Activated naive CD4-positive, alpha-beta T cell treated with anti-CD3 and anti-CD28 coated beads, Interleukin-2, amount 50 U/mL, for 16 hours (primary cell): ENCODE data around the gene MYD88.
"Not testable (repeated sequence)": the region's sequence is repeated elsewhere in the genome, so short reads cannot be mapped to it uniquely, and the experiment has no call there.

Experiments
- DNase-seq: peaks from one replicate; pipeline ENCODE4 v3.0.0-alpha.2; 2020

The MYD88 gene

DNA sequence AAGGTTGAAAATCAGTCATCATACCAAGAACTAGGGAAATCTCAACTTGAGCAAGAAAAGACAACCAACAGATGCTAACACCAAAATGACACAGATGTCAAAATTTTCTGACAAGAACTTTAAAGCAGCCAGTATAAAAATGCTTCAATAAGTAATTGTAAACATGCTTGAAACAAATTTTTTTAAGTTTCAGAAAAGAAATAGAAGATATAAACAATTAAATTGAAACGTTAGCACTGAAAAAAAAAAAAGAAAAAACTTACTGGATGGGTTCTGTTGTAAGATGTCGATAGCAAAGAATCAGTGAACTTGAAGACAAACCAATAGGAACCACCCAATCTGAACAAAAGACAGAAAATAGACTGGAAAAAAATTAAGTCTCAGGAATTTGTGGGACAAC is 8.0 kb downstream of the MYD88 start:
- DNase-seq = no peak

DNA sequence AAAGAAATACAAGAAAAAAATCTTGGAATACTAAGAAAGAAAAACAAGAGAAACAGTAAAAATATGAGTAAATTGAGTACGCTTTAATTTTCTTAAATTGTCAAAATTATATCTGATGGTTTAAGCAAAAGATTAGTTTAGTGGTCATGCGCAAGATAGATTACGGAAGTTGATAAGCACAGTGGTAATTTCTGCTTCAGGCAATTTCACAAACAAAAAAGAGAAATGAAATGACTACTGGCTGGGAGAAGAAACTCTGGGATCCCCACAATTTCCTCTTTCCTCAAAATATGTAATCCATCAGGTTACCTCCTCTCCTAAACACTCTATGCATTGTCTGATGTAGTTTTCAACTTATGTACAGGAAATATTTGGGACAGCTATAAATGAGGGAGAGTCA is 9.0 kb downstream of the MYD88 start:
- no peak for DNase-seq

DNA sequence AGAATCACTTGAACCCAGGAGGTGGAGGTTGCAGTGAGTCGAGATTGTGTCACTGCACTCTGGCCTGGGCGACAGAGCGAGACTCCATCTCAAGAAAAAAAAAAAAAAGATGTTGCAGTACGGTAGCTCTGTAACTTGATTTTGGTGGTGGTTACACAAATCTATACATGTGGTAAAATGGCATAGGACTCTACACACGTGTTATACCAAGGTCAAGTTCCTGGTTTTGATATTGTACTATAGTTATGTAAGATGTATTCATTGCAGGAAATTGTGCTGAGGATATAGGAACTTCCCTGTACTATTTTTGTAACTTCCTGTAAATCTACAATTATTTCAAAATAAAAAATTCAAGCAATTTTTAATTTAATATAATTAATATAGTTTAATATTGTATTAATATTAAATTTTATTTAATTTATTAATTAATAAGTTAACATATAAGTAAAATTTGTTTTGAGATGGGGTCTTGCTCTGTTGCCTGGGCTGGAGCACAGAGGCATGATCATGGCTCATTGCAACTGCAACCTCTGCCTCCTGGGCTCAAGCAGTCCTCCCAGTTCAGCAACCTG is 9.9 kb downstream of the MYD88 start:
- DNase-seq = no peak

DNA sequence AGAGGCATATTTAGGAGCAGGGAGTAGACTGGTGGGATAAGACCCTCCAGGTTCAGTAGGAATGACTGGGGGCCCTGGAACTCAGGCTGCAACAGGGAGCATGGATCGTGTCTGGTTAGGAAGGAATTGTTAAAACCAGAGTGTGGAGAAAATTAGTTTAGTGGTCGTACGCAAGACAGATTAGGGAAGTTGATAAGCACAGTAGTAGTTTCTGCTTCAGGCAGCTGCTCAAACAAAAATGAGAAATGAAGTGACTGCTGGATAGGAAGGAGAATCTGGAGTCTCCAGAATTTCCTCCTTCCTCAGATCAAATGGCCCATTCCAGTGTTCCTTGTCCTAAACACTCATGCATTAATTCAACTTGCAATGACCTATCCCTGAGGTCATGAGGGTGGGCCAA is 11.2 kb downstream of the MYD88 start:
- no peak for DNase-seq

DNA sequence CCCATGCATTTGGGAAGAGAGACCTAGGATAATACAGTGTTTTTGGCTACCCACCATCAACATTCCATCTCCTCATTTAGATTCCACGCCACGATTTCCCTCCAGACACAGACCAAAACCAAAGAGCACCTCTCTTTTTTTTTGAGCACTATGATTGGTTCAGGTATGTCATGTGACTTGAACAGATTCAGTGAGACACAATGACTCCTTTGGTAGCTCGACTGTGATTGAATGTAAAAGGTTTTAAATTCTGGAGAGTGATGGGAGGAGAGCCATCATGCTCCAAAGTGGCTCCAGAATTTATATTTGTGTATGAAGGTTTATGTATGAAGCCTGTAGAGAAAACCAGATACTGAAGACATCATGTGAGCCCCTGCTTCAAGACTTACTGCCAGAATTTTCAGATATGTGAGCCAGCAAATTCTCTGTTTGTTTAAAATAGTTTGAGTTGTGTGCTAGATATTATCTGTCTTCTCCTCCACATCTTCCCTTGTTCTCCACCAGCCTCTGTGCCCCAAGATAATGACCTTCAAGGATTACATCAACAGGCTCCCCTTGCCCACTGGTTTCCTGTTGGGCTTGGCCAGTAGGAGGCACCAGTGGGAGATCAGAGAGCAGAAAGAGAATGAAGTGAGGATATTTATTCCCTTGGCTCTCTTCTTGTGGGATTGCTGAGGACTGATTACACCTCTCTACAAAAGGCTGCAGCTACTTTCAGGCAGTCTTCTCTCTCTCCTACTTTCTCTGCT is 12.5 kb downstream of the MYD88 start:
- DNase-seq = no peak

DNA sequence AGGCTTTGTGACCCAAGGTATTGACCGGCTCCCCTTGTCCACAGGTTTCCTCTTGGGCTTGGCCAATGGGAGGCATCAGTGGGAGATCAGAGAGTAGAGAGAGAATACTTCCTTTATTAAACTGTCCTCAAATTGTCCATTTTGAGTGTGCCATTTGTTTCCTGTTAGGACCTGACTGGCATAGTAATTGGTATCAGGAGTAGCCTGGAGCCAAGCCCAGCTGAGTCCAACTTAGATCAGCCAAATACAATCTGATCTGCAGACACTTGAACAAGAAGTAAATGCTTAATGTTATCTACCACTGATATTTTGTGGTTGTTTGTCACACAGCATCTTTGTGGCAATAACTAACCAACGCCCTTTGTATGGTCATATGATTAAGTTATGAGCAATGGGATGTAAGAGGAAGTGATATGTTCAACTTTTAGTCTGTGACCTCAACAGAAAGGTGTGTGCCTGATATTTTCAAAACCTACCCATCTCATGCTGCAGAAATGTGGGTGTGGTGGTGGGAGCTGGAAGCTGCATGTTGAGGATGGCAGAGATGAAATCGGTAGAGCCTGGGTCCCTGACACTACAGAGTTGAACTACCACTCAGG is 13.3 kb downstream of the MYD88 start:
- no peak for DNase-seq

DNA sequence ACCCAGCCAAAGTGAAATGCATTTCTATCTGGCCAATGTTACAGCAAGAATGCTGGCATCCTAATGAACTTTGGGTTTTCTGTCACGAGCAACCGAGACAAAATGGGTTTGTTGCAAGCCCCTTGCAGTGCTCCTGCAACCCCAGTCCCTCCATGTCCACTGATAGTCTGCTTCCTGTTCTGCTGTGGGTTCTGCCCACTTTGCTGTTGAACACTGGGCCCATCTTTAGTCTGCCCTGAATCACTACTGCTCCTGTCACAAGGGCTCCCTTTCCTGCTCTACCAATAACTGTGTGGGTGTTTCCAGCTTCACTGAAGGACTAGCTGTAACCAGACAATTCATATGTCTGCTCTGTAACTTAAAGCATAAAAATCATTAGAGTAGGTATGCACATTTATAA is 14.1 kb downstream of the MYD88 start:
- no peak for DNase-seq

DNA sequence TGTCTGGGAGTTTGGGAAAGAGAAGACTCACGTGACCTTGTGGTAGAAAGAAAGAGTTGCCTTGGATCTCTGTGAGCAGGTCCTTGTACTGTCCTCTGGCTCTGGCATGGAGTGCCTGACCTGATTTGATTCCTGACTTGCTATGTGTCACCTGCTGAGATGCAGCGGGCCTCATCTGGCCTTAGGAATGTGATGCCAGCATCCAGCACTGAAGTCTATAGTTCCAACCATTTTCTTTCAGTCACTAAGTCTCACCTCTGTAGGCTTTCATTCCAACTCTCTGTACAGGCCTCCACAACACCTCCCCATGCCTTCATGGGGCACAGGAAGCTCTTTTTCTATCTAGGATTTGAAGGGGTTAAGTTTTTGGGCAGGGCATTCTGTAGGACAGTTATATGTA is 14.8 kb downstream of the MYD88 start:
- DNase-seq = no peak

DNA sequence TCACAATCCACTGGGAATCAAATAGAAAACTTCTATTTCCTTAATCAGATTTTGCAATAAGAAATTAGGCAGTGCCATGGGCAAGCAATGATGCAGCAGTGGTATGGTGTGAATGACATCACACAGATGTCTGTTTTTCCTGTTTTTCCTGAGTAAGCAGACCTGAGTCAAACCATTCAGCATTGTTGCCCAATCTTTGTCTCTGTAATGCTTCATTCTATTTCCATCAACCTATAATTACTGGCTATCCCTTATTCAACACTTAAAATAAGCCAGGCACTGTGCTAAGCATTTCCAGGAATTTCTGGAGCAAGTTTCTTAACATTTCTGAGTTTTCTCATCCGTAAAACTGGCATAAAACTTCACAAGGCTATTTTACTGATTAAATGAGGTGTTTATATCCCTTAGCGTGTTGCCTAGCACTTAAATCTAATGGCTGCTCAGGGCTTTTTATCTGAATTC is 15.6 kb downstream of the MYD88 start:
- no peak for DNase-seq

DNA sequence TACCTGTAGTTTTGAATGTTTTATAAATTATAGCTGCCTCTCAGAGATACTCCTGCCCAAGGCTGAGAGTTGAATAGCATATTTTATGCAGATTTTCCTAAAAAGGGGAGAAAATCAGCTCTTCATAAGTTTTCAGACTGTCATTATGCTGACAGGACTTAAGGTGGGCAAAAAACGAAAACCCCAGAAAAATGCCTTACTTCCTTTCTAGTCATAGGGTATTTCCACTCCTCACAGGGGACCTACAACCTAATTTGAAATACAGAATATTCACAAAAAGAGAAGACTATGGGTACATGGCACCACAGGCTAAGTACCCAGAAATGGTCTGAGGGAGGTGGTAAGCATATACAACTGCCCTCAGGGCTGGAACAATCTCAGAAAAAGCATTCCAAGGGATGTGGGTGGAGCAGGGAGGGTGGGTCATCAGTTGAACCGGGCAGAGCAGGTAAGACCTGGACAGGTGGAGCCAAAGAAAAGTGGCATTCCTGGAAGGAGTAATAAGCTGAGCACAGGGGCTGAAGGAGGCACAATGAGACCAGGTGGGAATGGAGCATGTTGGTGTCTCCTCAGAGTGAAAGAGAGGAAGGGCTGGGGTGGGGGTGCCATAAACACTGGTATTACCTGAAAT is 16.3 kb downstream of the MYD88 start:
- DNase-seq = no peak

DNA sequence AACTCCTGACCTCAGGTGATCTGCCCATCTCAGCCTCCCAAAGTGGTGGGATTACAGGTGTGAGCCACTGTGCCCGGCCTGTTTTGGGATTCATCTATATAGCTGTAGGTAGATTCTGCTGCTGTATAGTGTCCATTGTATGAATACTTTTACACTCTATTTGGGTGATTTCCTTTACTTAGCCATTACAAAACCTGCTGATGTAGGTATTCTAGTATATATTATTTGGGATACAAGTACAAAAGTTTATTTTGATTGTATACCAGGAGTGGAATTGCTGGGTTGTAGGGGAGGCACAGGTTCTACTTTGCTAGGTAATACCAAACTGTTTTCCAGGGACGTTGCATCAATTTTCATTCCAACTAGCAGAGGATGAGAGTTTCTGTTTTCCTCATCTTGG is 17.4 kb downstream of the MYD88 start:
- DNase-seq = no peak

DNA sequence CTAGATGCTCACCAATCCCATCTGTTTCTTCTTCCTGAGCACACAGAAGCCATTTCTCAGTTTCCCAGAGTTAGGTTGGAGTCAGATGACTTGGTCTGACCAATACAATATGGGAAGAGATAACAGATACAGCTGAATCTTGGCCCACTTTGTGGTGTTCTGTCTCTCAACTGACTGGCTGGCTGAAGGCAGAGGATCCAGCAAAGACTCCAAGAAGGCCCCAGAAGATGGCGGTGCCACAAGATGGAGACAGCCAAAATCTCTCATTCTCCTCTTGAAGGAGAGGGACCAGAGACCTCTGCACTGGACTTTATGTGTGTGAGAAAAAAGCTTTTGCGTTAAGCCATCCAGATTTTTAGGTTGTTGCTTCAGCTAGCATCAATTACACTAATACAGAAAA is 18.7 kb downstream of the MYD88 start:
- DNase-seq = no peak

DNA sequence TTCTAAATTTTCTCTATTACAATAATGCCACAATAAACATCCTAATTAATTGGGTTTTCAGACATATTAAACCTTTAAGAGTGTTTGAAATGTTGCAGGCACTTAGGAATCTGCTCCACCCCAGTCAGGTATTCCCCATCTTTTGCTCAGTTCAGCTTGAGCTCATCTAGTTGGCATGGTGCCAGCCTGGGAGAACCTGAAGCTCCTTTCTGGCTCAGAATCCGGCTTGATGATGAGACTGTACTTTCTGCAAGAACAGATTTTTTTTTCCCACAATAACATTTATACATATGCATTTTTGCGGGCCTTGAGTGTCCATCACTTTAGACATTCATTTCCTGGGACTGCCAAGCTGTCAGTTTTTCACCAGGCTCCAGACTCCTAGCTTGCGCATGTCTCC is 19.1 kb downstream of the MYD88 start:
- DNase-seq = no peak

DNA sequence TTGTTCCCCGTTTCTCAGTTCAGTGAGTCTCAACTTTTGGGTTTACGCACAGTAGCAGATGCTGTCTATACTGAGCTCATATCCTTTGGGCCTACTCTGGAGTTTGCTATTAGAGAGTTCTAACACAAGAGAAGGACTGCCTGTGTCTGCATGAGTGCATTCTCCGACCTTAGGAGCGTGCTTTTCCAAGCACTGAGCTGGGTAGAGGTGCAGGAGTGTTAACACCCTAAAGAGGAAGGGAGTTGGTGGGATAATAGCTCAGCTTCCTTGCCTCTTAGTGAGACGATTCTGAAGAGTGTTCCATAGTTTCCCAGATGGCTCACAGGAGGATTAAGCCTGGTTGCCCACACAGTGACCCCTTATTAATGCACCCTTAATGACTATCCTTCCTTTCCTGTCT is 20.0 kb downstream of the MYD88 start:
- no peak for DNase-seq

DNA sequence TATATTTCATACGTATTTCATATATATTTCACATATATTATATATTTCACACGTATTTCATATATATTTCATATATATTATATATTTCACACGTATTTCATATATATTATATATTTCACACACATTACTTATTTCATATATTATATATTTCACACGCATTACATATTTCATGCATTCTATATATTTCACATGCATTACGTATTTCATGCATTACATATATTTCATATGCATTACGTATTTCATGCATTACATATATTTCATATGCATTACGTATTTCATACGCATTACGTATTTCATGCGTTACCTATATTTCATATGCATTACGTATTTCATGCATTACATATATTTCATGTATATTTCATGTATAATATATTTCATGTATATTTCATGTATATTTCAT is 22.2 kb downstream of the MYD88 start:
- DNase-seq = not testable (repeated sequence)

DNA sequence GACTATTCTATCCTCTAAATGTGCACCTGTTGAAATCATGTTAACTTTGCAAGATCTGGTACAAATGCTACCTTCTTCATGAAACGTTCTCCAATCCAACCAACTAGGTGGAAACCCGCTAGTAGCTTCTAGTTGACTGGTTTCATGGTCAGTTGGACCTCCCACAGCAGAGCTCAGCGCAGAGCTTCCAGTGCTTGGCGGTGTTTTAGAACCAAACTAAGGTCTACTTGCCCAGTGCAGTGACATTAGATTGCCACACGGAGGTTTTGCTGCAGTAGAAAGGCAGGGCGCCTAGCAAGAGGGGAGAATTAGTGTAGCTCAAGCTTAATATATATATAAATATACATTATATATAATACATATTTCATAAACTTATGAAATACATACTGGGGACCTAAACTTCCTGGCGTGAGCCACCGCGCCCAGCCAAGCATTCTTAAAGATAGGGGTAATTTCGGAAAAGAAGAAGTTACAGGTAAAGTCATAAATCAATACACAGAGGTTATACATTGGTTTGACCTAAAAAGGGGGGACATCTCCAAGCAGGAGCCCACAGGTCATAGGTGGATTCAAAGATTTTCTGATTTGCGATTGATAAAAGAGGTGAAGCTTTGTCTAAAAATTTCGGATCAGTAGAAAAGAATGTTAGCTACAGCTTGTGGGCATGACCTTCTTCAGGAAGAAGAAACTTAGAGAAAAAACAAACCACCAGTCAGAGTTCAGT is 24.8 kb downstream of the MYD88 start:
- DNase-seq = no peak

DNA sequence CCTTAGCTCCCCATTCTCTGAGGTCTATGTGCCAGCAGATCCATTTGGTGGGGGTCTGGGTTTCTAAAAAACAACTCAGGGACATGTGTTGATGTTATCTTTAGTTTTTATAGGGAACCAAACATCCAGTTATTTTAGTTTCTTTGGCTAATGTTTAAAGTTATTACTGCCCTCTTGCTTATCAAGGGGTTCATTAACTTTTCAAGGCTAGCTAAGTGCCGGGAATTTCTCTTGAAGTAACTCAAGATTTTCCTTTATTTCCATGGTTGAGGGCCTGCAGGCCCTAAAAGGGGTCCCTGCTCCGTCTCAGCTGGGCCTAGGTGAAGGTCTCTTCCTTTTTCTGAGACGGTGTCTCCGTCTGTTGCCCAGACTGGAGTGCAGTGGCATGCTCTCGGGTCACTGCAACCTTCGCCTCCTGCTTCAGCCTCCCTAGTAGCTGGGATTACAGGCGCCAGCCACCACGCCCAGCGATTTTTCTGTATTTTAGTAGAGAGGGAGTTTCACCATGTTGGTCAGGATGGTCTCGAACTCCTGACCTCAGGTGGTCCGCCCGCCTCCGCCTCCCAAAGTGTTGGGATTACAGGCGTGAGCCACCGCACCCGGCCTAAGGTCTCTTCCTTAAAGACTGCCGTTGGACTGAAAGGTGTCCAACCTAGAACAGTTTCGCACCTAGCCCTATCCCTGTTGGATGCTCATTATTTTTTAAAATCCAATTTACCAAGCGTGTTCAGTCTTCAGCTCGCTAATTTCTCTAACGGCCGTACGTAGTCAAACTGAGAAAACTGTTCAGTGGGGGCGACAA is 25.6 kb downstream of the MYD88 start:
- DNase-seq = no peak

DNA sequence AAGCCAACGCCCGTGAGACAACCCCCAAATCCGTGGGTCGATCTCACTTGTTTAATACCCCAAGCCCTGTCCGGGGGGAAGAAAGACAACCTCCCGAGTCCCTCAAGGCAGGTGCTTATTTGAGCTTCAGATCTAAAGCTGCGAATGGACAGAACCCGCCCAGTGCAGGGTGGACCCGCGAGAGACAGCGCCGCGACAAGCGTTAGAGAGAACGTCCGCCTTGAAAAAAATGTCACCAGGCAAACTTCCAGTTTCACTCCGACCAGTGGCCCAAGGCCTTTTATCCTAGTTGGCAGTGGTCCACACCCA is 26.1 kb downstream of the MYD88 start:
- no peak for DNase-seq

DNA sequence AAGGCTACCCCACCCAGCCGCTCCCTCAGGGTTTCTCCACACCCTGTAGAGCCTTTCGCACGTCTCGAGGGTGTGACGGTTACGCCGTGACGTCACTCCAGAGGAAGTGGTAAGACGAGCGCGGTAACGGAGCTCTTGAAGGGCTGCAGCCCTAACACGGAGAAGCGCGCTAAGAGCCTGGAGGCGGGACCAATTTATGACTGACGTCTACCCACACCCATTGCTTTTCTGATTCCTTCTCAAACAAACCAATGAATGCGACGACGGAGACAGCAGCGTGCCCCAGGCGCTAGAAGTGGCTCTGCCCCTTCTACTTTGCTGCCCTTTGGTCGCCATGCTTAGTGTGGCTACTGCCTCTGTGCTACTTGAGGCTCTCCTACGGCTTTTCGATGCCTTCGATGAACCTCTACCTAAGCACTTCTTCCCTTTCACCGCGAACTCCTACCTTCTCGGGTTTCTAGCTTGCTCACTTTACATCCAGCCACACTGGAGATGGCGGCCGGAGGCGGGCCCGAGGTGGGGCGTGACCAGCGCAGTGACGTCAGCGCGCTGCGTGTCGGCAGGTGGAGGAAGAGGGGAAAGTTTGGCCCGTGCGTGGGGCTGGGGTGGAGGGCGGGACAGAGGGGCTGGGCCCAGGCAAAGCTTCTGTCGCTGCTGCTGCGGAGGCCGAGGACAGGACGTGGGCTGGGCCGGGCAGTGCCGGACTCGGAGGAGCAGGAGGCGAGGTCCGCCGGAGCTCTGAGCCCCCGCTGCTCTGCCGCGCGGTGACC is 26.7 kb downstream of the MYD88 start, which contains the start of gene OXSR1:
Gene OXSR1, plus strand, starts transcription at position 586 of the 770 bp plus-strand sequence. CDS start 340 bp downstream, outside the sequence.
- peak; percentile 95 for DNase-seq

DNA sequence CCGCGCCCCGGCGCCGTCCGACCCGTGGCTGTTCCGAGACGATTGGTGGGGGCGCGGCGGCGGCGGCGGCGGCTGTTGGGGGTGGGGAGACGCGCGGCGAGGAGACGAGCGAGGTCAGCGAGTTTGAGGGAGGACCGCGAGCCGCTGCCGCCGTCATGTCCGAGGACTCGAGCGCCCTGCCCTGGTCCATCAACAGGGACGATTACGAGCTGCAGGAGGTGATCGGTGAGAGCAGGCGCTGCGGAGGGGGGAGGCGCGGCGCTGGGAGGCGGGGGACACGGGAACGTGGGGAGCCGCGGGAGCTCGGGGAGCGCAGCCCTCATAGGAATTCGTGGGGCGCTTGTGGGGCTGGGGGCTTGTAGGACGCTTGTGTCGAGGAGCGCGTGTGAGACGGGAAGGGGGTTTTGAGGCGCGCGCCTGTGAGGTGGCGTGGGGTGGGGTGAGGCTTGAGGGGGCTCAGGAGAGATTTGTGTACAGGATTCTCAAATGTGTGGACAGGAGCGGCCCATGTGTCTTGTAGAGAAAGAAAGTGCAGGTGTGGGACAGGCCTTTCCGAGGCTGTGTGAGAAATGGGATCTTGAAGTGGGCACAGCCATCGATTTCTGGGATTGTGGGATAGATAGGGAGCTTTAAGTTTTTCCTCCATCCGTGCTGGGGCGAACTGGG is 27.4 kb downstream of the MYD88 start:
- no peak for DNase-seq

DNA sequence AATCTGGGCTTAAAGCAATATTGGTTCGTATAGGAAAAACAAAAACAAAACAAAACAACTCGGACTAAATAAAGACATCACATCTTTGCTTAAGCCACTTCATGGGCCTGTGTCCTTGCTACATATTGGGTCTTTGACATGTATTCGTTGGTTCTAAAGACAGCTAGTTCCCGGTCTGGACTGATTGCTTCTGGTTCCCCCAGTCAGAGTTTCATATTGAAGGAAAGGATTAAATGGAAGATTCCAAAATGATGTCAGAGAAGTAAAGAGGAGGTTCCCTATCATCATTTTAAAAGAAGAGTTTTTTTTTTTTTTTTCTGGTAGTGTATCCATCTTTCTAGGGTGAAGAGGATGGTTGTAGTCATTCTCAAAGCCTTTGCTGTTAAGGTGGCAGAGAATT is 29.1 kb downstream of the MYD88 start:
- DNase-seq = no peak
